Mesodermal cell (in vitro differentiated cells): ENCODE results near the gene HIRA.

ENCODE experiments used
- H3K27ac ChIP-seq: 2 replicates; pipeline ENCODE4 v1.7.0; 2013; ENCODE audit warnings: mild to moderate bottlenecking, low read depth, low read length, moderate library complexity; ENCODE audit not compliant: severe bottlenecking
- H3K36me3 ChIP-seq: 2 replicates; pipeline ENCODE4 v1.7.1; 2013; ENCODE audit warnings: mild to moderate bottlenecking, low read length, moderate library complexity; ENCODE audit not compliant: control insufficient read depth, insufficient read depth
- H3K4me1 ChIP-seq: one replicate; pipeline ENCODE4 v1.7.1; 2013; ENCODE audit warnings: mild to moderate bottlenecking, low read length; ENCODE audit not compliant: insufficient read depth, control insufficient read depth, poor library complexity, severe bottlenecking
- H3K4me3 ChIP-seq: 2 replicates; pipeline ENCODE4 v1.7.0; 2013; ENCODE audit warnings: low read length, control low read depth, mild to moderate bottlenecking; ENCODE audit not compliant: insufficient read depth, poor library complexity, severe bottlenecking; ENCODE audit errors: extremely low read depth
- H3K9me3 ChIP-seq: 2 replicates; pipeline ENCODE4 v1.7.1; 2013; ENCODE audit warnings: mild to moderate bottlenecking, low read length, moderate library complexity; ENCODE audit not compliant: control insufficient read depth
- WGBS, 2 experiments: methylation state at CpG; one replicate each; pipeline ENCODE4 v1.1.5; 2013; ENCODE audit warnings: missing lambda C conversion rate in 2 of 2; ENCODE audit not compliant: insufficient coverage in 2 of 2; 5-methylcytosine and 5-hydroxymethylcytosine counted together

The HIRA gene

DNA sequence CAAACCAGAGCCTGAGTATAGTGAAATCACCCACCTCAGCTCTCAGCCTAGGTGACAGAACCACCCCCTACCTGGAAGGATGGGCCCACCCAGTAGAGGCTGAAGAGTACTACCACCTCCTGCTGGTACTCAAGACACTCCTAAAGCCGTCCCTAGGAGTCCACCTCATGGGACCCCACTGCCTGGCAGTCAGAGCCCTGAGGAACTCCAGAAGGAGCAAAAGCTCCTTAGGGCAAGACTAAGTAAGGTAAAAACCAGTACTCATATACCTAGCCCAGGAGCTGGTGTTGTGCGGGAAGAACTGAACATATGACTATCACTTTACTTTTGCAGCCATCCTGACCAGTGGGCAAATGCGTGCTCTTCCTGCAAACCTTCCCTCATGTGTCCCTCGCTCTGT lies 36.3 kb downstream of the HIRA start:
- peaks cover 88% of the 10 kb centered on the region for H3K36me3 ChIP-seq
- H3K4me3 ChIP-seq, result no peak overlapping the region
- 94 to 98% methylated on average over 3 to 4 of the region's 4 CpGs for WGBS, 2 experiments
- H3K4me1 ChIP-seq, result no peaks in the 10 kb centered on the region
- no peaks in the 10 kb centered on the region for H3K9me3 ChIP-seq
- H3K27ac ChIP-seq, result no peak overlapping the region

GRCh38 chr22:19394274-19395050 lies 37.1 kb downstream of the HIRA start:
- Histone ChIP-seq H3K4me1 (no peaks in the 10 kb centered on the region), H3K4me3 (no peak overlapping the region), H3K36me3 (peaks cover 90% of the 10 kb centered on the region), H3K9me3 (no peaks in the 10 kb centered on the region), H3K27ac (no peak overlapping the region)
- 96 to 98% methylated on average over 4 to 7 of the region's 8 CpGs for WGBS, 2 experiments

DNA sequence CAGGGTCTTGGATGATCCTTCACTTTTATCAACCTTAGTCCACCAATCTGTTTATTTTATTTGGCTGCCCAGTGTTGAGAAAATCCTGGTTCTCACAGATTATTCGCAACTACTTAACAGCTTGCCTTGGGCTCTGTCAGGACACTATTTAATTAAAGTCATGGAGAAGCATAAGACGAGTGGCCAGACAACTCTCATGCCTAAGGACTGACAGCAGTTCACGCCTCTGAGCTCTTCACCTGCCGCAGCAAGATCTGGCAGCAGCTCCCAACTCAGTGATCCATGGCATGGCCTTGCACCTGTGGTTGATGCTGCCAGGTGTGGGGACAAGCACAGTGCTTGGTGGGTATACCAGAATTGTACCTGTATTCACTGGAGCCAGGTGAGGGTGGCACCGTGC lies 37.8 kb downstream of the HIRA start:
- H3K9me3 ChIP-seq, result no peaks in the 10 kb centered on the region
- H3K4me3 ChIP-seq, result no peak overlapping the region
- H3K27ac ChIP-seq, result no peak overlapping the region
- peaks cover 92% of the 10 kb centered on the region for H3K36me3 ChIP-seq
- 82 to 92% methylated on average over 5 of the region's 5 CpGs for WGBS, 2 experiments
- H3K4me1 ChIP-seq, result no peaks in the 10 kb centered on the region

DNA sequence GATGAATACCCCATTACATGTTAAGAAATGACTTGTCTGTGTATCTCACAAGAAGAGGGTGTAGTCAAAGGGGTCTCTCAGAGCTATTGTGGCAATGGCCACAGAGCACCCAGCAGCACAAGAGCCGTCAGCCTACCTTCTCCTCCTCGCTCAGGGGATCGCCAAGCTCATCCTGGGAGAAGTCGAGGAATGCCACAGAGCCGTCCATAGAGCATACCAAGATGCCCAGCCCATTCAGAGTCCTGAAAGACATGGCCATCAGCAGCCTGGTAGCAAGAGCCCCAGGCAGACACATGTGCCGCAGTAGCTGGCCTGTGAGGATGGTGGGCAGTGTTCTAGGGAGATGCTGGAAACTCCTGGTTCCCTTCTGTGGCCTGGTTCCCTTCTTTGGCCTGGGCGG lies 44.0 kb downstream of the HIRA start:
- H3K4me3 ChIP-seq, result no peak overlapping the region
- no peaks in the 10 kb centered on the region for H3K9me3 ChIP-seq
- WGBS, 2 experiments, result 98 to 100% methylated on average over 2 to 5 of the region's 7 CpGs
- H3K36me3 ChIP-seq, result peaks cover 98% of the 10 kb centered on the region
- no peaks in the 10 kb centered on the region for H3K4me1 ChIP-seq
- H3K27ac ChIP-seq, result no peak overlapping the region

DNA sequence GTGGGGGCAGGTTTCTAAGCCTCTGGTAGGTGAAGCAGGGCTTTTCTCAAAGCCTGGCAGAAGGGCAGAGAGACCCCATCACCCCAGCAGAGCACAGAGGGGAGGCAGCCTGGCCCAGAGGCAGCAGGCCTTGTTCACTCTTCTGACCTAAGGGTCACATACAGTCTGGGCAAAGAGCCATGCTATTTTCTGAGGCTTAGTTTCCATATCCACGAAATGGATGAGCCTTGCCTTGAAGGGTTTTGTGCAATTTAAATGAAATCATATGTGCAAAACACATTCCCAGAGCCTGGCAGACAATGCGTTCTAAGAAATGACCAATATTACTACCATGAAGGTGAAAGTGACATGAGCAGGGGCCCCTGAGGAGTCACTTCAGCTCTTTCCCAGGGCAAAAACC lies 44.5 kb downstream of the HIRA start:
- no peaks in the 10 kb centered on the region for H3K9me3 ChIP-seq
- 63 to 92% methylated on average over 2 of the region's 2 CpGs for WGBS, 2 experiments
- no peak overlapping the region for H3K4me3 ChIP-seq
- H3K4me1 ChIP-seq, result no peaks in the 10 kb centered on the region
- H3K27ac ChIP-seq, result no peak overlapping the region
- H3K36me3 ChIP-seq, result peaks cover 98% of the 10 kb centered on the region

DNA sequence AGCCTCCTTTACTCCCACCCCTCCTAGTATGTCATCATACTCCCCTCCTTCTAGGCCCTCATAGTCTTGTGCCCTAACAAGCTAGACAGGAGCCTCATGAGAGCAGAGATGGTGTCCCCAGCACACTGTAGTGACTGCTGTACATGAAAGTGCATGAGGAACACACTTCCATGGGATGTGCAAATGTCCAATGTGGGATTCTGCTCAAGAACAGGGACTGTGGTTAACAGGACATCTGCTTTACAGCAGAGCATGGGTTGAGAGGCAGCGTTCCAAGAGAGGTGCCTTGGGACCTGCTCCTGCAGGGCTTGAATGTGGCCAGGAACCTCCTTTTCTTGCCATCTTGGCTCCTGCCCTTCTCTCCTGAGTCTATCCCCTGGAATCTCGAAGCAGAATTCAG lies 45.3 kb downstream of the HIRA start:
- no peaks in the 10 kb centered on the region for H3K4me1 ChIP-seq
- no peak overlapping the region for H3K4me3 ChIP-seq
- peaks cover 95% of the 10 kb centered on the region for H3K36me3 ChIP-seq
- no peak overlapping the region for H3K27ac ChIP-seq
- WGBS, 2 experiments, result 71 to 100% methylated on average over 1 of the region's 2 CpGs
- no peaks in the 10 kb centered on the region for H3K9me3 ChIP-seq

DNA sequence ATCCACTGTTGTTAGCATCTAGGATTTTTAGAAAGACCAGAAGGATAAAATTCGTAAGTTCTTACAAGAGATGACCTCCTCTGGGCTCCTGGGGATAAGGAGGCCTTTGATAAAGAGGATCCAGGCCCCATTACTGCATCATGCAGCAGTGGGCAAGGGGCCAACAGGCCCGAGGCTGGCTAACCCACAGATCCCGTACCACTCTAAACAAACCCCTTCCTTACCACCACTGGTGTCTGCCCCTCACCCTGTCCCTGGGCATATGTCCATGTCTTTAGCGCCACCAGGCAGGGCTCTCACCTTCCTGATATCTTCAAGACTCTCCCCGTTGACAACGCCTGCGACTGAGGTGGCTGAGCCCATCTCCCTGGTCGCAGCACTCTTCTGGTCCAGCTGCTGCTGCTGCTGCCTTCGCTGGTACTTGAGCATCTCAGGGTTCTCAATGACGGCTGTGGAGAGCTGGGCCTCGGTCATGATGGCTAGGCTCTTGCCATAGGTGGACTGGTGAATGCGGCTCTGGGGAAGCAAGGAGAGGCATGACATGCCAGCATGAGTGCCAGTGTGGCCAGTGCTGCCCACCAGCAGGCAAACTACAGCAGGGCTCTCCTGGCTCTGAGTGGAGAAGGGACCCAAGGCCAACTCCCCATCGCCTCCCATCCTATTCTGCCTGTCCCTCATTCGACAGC lies 46.2 kb downstream of the HIRA start:
- Histone ChIP-seq H3K4me1 (no peaks in the 10 kb centered on the region), H3K4me3 (no peak overlapping the region), H3K36me3 (peaks cover 94% of the 10 kb centered on the region), H3K27ac (no peak overlapping the region), H3K9me3 (no peaks in the 10 kb centered on the region)
- WGBS, 2 experiments, result 96 to 98% methylated on average over 12 of the region's 14 CpGs

GRCh38 chr22:19383292-19383691 lies 48.2 kb downstream of the HIRA start:
- Histone ChIP-seq H3K36me3 (peaks cover 82% of the 10 kb centered on the region), H3K4me3 (no peak overlapping the region), H3K27ac (no peak overlapping the region), H3K4me1 (no peaks in the 10 kb centered on the region), H3K9me3 (no peaks in the 10 kb centered on the region)
- WGBS, 2 experiments, result 71 to 84% methylated on average over 6 to 8 of the region's 9 CpGs

DNA sequence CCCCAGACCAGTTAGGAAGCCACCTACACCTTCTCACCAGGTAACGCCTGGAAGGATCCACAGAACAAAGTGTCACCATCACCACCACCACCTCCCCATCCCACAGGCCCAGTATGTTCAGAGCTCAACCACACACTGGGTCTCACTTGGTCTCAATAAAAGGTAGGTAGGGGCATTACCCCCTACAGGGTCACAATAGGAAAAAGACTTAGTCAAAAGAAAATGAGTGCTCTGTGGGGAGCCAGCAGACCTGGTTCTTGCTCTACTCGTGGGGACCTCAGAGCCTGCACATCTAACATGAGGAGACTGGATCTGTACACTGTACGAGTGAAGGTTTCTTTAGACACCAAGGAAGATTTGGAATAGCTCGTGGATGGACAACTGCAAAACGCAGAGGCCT lies 49.3 kb downstream of the HIRA start:
- Histone ChIP-seq H3K36me3 (peaks cover 82% of the 10 kb centered on the region), H3K4me3 (no peak overlapping the region), H3K9me3 (no peaks in the 10 kb centered on the region), H3K4me1 (no peaks in the 10 kb centered on the region), H3K27ac (no peak overlapping the region)
- WGBS, 2 experiments, result 91 to 94% methylated on average over 4 to 5 of the region's 5 CpGs

- H3K9me3 ChIP-seq, result no peaks in the 10 kb centered on the region
- H3K27ac ChIP-seq, result no peak overlapping the region
- H3K36me3 ChIP-seq, result peaks cover 80% of the 10 kb centered on the region
- H3K4me3 ChIP-seq, result no peak overlapping the region
- H3K4me1 ChIP-seq, result no peaks in the 10 kb centered on the region
Measured at GRCh38 chr22:19378344-19378674, 53.2 kb downstream of the HIRA start.
